Lung (tissue), 12 donors: ENCODE measurements around the gene SAP30. TPM values are rescaled to one million over a fixed set of nuclear protein-coding genes. Genes with fewer than 3 reads are reported as not detected.
A peak's percentile ranks its signal among the peaks of the same experiment; 100 is the strongest.

Experiments
- ATAC-seq: fragments of 200-7000 bp; cut with Tn5 transposase; one replicate; pipeline ENCODE4 v1.9.1; 2020; ENCODE audit warnings: moderate number of reproducible peaks; ENCODE audit not compliant: insufficient read depth, low FRiP score
- DNase-seq, 3 donors: peaks; one replicate each; pipeline ENCODE4 v3.0.0-alpha.2; 2013 to 2017
- H3K27ac ChIP-seq, 2 donors: one replicate each; pipeline ENCODE4 v1.5.1; 2013; ENCODE audit warnings: mild to moderate bottlenecking in 2 of 2, moderate library complexity in 2 of 2, control low read depth in 1 of 2, inconsistent platforms in 1 of 2, low read depth in 1 of 2, low read length in 1 of 2
- H3K27me3 ChIP-seq, 3 donors: one replicate each; pipeline ENCODE4 v1.5.1; 2013; ENCODE audit warnings: low read length in 2 of 3; ENCODE audit not compliant: control insufficient read depth in 3 of 3, insufficient read depth in 3 of 3
- H3K36me3 ChIP-seq, 4 donors: one replicate each; pipeline ENCODE4 v1.5.1; 2013; ENCODE audit warnings: low read length in 4 of 4, mild to moderate bottlenecking in 1 of 4, moderate library complexity in 1 of 4; ENCODE audit not compliant: control insufficient read depth in 4 of 4, insufficient read depth in 4 of 4
- H3K4me1 ChIP-seq, 5 donors: one replicate each; pipeline ENCODE4 v1.5.1; 2013; ENCODE audit warnings: low read length in 5 of 5, mild to moderate bottlenecking in 2 of 5, moderate library complexity in 1 of 5; ENCODE audit not compliant: control insufficient read depth in 5 of 5, insufficient read depth in 5 of 5
- H3K4me3 ChIP-seq: one replicate; pipeline ENCODE4 v1.5.1; 2013; ENCODE audit warnings: mild to moderate bottlenecking, control low read depth, moderate library complexity
- H3K9ac ChIP-seq, 2 donors: one replicate each; pipeline ENCODE4 v1.5.1; 2013; ENCODE audit warnings: low read length in 2 of 2, control low read depth in 1 of 2; ENCODE audit not compliant: insufficient read depth in 1 of 2
- H3K9me3 ChIP-seq, 4 donors: one replicate each; pipeline ENCODE4 v1.5.1; 2013; ENCODE audit warnings: low read length in 3 of 4, mild to moderate bottlenecking in 1 of 4, moderate library complexity in 1 of 4; ENCODE audit not compliant: control insufficient read depth in 4 of 4, insufficient read depth in 3 of 4
- WGBS, 2 donors: extraction: QIAGEN DNeasy Blood & Tissue Kit; methylation state at CpG; one replicate each; pipeline ENCODE4 v1.1.7; 2013; 5-methylcytosine and 5-hydroxymethylcytosine counted together
- polyA plus RNA-seq, 2 donors: library from polyadenylated mRNA; stranded (reverse); fragments of 200-250 nt; gene quantifications; one replicate each; pipeline ENCODE4 v1.2.1, GENCODE V29; 2013
- total RNA-seq, 2 donors: library from RNA; depleted of rRNA in 1 of 2; stranded (reverse); fragments of >200 nt in 1 of 2; gene quantifications; one replicate each; pipeline ENCODE4 v1.2.1, GENCODE V29; 2014 to 2021
- TF ChIP-seq, protein P1 (sequence below): IDR thresholded peaks from 2 replicates; pipeline ENCODE4 v1.5.1; 2012; ENCODE audit warnings: mild to moderate bottlenecking; ENCODE audit errors: control extremely low read depth, extremely low read depth
- donor health status: control.
- donor health status: control.
- donor health status: Bipolar disorder and iron deficiency.
- donor health status: healthy.
- donor health status: DM: yes; HTN: yes; CAD: no.

SAP30 gene
- total and polyA plus RNA-seq, 4 donors: 5.1 to 25.2 (median 12.6) TPM

DNA sequence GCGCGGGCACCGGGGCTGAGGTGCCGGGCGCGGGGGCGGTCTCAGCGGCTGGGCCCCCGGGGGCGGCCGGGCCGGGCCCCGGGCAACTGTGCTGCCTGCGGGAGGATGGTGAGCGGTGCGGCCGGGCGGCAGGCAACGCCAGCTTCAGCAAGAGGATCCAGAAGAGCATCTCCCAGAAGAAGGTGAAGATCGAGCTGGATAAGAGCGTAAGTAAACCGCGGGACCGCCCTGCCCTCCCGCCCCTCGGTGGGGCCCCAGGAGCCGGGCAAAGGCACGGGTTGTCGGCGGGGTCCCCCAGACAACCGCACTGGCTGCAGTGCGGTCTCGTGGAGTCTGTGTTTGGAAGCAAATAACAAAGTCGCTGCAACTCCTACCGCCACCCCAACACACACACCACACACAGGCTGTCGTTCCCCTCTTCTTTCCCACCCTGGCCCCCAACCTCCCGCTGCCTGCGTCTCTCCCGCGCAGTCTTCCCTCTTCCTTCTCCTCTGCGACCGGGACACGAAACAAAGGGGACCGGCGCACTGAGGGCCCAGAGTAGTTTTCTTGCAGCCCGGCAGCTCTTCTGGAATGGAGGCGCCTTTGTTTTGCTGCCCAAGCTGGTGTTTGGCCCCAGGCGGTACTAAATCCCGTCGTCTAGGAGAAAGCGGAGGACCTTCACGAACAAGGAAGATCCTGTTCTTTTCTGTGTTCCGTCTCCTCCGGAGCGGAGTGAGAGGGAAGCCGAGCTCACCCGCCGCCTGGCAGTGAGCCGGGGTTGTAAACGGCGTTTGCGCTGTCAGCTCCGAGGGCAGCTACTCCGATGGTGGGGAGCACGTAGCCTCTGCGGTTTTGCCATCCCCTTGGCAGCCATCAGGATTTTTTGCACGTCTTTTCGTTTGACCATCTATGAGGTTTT, 788 bp downstream of the SAP30 start:
- Histone ChIP-seq H3K27me3 (no peaks in the 10 kb centered on the region), H3K9ac (peak overlapping the region; percentile 48 to 84), H3K4me3 (peak overlapping the region; percentile 83), H3K36me3 (peaks cover 0 to 5% (median 0%) of the 10 kb centered on the region in 4 donors), H3K9me3 (no peaks in the 10 kb centered on the region), H3K27ac (peak overlapping the region; percentile 67 to 82), H3K4me1 (peaks cover 0 to 10% (median 0%) of the 10 kb centered on the region in 5 donors)
- ATAC-seq (peak; percentile 29), DNase-seq (peak; percentile 84 to 89 (median 89))
- TF ChIP-seq, protein P1, sequence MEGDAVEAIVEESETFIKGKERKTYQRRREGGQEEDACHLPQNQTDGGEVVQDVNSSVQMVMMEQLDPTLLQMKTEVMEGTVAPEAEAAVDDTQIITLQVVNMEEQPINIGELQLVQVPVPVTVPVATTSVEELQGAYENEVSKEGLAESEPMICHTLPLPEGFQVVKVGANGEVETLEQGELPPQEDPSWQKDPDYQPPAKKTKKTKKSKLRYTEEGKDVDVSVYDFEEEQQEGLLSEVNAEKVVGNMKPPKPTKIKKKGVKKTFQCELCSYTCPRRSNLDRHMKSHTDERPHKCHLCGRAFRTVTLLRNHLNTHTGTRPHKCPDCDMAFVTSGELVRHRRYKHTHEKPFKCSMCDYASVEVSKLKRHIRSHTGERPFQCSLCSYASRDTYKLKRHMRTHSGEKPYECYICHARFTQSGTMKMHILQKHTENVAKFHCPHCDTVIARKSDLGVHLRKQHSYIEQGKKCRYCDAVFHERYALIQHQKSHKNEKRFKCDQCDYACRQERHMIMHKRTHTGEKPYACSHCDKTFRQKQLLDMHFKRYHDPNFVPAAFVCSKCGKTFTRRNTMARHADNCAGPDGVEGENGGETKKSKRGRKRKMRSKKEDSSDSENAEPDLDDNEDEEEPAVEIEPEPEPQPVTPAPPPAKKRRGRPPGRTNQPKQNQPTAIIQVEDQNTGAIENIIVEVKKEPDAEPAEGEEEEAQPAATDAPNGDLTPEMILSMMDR: no peak
- 0 to 1% methylated on average over 57 to 68 of the region's 68 CpGs for WGBS, 2 donors

DNA sequence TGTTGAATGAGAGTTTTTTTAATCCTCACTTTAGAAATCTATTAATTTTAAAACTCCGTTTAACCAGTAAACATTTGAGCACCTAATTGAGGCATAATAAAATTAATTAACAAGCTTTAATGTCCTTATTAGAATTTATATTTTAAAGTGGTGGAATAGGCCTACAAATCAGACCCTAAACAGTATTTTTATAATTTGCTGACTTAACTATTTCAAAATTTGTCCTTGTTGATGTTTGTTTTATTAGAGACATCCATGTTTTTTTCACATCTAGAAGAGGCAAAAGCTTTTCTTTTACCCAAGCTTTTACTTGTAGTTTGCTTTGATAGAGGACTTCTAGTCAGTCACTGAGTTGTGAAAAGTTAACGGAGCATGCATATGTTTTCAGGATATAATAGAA, 3.8 kb downstream of the SAP30 start:
- 95 to 97% methylated on average over 2 of the region's 2 CpGs for WGBS, 2 donors
- DNase-seq: no peak
- no peaks in the 10 kb centered on the region for H3K27me3 ChIP-seq
- TF ChIP-seq, protein P1: no peak
- peaks cover 0 to 10% (median 0%) of the 10 kb centered on the region in 5 donors for H3K4me1 ChIP-seq
- no peaks in the 10 kb centered on the region for H3K9me3 ChIP-seq
- H3K27ac ChIP-seq: no peak overlapping the region
- no peak overlapping the region for H3K9ac ChIP-seq
- no peak overlapping the region for H3K4me3 ChIP-seq
- H3K36me3 ChIP-seq: peaks cover 0 to 5% (median 0%) of the 10 kb centered on the region in 4 donors
- ATAC-seq: no peak

DNA sequence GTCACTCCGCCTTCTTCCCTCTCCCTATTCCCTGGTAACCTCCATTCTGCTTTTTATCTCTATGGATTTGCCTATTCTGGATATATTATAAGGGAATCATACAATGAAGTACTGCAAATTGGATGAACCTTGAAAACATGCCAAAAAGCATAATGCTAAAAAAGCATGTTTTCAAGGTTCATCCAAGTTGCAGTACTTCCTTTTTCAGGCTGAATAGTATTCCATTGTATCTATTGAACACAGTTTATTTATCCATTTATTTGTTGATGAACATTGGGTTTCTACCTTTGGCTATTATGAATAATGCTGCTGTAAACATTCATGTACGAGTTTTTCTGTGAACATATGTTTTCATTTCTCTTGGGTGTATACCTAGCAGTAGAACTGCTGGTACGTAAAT, 9.2 kb downstream of the SAP30 start:
- WGBS, 2 donors: 96 to 97% methylated on average over 3 of the region's 3 CpGs
- DNase-seq (no peak), ATAC-seq (no peak)
- Histone ChIP-seq H3K36me3 (peaks cover 0 to 3% (median 0%) of the 10 kb centered on the region in 4 donors), H3K4me3 (no peak overlapping the region), H3K4me1 (no peaks in the 10 kb centered on the region), H3K9ac (no peak overlapping the region), H3K9me3 (no peaks in the 10 kb centered on the region), H3K27me3 (no peaks in the 10 kb centered on the region), H3K27ac (no peak overlapping the region)
- TF ChIP-seq, protein P1: no peak
